Regular cardiac myocyte (primary cell): ENCODE data around the gene ZER1. TPM values are rescaled to one million over a fixed set of nuclear protein-coding genes. Genes with fewer than 3 reads are reported as not detected.

Source experiments
- total RNA-seq: library from RNA; depleted of rRNA; stranded (reverse); fragments of >200 nt; gene quantifications from 2 replicates; pipeline ENCODE4 v1.2.3, GENCODE V29; 2014

The ZER1 gene
- total RNA-seq: 14.8 and 21.1 TPM in 2 replicates

GRCh38 chr9:128771745-128772519, at the start of gene ZER1:
ZER1 (minus strand) TSS chr9:128771927; CDS start chr9:128755565, 16,362 bp downstream.

GRCh38 chr9:128818099-128818838, 46.5 kb upstream of the ZER1 start, which contains the start of gene ENDOG:
ENDOG (plus strand) TSS chr9:128818500; CDS start chr9:128818685, 185 bp downstream.

GRCh38 chr9:128786681-128787601, 15.2 kb upstream of the ZER1 start, which contains the start of gene TBC1D13:
TBC1D13 (plus strand) TSS chr9:128787253; CDS start chr9:128787354, 101 bp downstream.

GRCh38 chr9:128723866-128724743, 47.6 kb downstream of the ZER1 start, which contains the start of gene ZDHHC12:
ZDHHC12 (minus strand) TSS chr9:128724127; CDS start chr9:128724093, 34 bp downstream.

GRCh38 chr9:128702445-128702948, 69.2 kb downstream of the ZER1 start, which contains the start of gene PKN3:
PKN3 (plus strand) TSS chr9:128702503; CDS start chr9:128702916, 413 bp downstream.

GRCh38 chr9:128688501-128689292, 83.0 kb downstream of the ZER1 start, which contains the start of gene SET:
SET (plus strand) TSS chr9:128689222; CDS start chr9:128689583, 361 bp downstream.

Other genes with a start within 250 kb of the ZER1 start
- gene SPTAN1, start 219.3 kb downstream of the ZER1 start, total RNA-seq: 225 and 309 TPM in 2 replicates
- 27.9 and 81.9 TPM in 2 replicates for gene DYNC2I2, start 115.1 kb downstream of the ZER1 start, total RNA-seq
- 352 and 608 TPM in 2 replicates for gene SET, start 82.7 kb downstream of the ZER1 start, total RNA-seq
- 0.28 and 1.7 TPM in 2 replicates for gene PKN3, start 69.4 kb downstream of the ZER1 start, total RNA-seq
- 22.6 and 39.9 TPM in 2 replicates for gene ZDHHC12, start 47.8 kb downstream of the ZER1 start, total RNA-seq
- gene TBC1D13, start 15.3 kb upstream of the ZER1 start, total RNA-seq: 9.3 and 12.5 TPM in 2 replicates
- 14.9 and 35.1 TPM in 2 replicates for gene ENDOG, start 46.6 kb upstream of the ZER1 start, total RNA-seq
- 10.4 and 26.3 TPM in 2 replicates for gene SPOUT1, start 57.9 kb upstream of the ZER1 start, total RNA-seq
- 5.4 and 8.4 TPM in 2 replicates for gene KYAT1, start 110.0 kb upstream of the ZER1 start, total RNA-seq
- gene LRRC8A, start 110.2 kb upstream of the ZER1 start, total RNA-seq: 30.2 and 63.1 TPM in 2 replicates
- 5.0 and 5.9 TPM in 2 replicates for gene PHYHD1, start 149.1 kb upstream of the ZER1 start, total RNA-seq
- 24.0 and 35.3 TPM in 2 replicates for gene DOLK, start 175.7 kb upstream of the ZER1 start, total RNA-seq
- gene NUP188, start 175.8 kb upstream of the ZER1 start, total RNA-seq: 24.5 and 46.2 TPM in 2 replicates